Head of caudate nucleus (tissue), 42 donors: ENCODE data around the gene DHX8.
"Not testable (repeated sequence)": the region's sequence is repeated elsewhere in the genome, so short reads cannot be mapped to it uniquely, and the experiment has no call there.

Source experiments
- DNase-seq, 42 donors: peaks; one replicate each; pipeline versions ENCODE4 v3.0.0 to v3.0.0-alpha.2; 2020 to 2021; ENCODE audit warnings: mixed read lengths in 7 of 42
- intact Hi-C: fragments of 100-400 bp; cut with DNase I; formaldehyde crosslinking; loops from one replicate; pipeline ENCODE4 v1.15.0; 2022

Gene DHX8

DNA sequence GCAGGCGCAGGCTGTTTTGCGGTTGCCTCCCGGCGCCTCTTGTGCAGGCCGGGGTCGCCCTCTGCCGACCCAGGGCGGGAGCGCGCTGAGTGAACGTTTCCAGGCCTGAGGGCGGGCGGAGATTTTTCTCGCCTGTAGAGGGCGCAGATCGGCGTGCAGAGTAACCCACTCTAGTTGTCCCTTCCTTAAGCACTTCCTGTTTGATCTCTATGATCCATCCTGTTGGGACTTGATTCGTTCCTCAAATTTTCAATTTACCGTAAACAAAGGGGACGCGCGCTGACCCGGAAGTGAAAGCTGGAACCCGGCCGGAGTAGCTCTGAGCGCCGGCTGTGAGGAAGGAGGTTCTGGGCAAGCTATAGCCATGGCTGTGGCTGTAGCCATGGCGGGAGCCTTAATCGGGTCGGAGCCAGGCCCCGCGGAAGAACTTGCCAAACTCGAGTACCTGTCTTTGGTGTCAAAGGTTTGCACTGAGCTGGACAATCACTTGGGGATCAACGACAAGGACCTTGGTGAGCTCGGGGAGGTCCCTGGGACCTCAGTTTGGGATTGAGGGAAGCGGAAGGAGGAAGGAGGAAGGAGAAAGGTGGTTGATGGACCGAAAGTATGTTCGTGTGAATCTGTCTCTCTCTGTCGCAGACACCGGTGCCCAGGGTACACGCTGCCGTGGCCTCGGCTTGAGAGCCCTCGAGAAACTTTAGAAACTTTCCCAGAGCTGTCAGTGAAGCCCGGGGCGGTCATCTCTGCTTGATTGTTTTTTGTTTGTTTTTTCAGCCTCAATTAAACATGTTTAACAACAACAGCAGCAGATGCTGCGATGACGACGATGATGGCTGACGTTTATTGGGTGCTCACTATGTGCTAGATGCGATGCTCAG is at the start of gene DHX8:
DHX8 (plus strand) TSS at position 302 of the 878 bp plus-strand sequence; CDS start at position 365, 63 bp downstream.
- DNase-seq, result peak; percentile 93 to 99 (median 97)
- intact Hi-C loops, result loop anchor here (1.0 kb wide), 1 partner anchor 90 kb away; no protein-coding TSS in a partner anchor

DNA sequence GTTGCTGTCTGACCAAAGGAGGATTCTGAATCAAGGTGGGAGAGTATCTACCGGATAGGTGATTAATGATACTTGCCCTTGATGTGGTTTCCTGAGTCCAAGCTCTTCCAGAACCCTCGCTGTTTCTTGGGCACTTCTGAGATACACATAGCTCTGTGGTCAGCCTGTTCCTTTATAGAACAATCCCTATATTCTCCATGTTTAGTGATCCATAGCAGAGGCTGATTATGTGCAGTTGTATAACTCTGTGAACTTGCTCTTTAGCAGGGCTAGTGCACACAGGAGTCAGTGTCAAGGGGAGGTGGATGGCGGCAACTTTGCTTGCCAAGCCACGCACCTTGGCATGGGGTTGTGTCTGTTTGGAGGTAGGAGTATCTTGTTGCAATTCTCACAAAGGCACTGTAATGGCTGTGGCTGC is 48.9 kb upstream of the DHX8 start:
- intact Hi-C loops, result no loop called here
- DNase-seq, result no peak

DNA sequence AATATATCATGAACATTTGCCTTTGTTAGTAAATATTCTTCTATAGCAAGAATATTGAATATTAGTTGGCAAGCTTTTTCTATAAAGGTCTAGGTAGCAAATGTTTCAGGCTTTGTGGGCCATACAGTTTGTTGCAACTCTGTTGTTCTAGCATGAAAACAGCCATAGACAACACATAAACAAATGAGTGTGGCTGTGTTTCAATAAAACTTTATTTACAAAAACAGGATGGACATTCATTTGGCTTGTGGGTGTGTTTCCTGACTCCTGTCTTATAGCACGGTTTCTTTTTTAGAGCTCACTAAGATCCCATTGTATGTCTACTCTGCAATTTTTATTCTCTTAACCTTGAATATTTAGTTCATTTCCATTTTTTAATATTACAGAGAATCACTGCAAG is 46.0 kb upstream of the DHX8 start:
- DNase-seq, result no peak
- intact Hi-C loops, result no loop called here

DNA sequence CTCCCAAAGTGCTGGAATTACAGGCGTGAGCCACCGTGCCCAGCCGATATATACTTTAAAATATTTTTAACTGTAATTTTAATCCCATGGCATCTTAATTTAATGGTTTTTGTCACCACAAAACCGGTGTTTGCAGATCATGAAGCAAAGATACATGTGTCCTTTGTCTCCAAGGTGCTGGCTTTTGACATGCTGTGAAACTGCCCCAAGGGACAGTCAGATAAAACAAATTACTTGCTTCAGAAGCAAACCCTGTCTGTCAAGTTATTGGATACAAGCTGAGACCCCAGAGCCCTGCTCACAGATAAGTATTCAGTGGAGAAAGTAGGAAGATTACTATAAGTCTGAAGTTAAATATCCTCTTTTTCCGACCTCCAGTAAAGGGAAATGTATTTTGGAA is 45.1 kb upstream of the DHX8 start:
- intact Hi-C loops, result no loop called here
- DNase-seq, result no peak

DNA sequence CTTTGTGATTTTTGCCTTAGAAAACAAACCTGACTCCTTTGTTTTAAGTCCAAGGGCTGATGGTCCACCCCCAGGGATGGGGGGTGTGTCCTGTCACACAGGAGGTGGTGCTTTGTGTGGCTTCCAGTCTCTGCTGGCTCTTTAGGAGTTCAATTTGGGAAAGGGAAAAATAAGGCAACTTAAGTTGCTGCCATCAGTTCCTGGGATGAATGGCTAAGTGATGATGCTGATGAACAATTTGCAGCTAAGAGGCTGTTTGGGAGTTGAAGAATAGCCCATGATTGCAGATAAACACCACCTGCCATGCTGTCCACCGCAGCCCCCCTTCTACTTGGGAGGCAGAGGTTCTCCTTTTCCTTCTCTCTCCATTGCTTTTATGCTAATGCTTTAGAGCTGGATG is 44.7 kb upstream of the DHX8 start:
- no peak for DNase-seq
- intact Hi-C loops, result no loop called here

DNA sequence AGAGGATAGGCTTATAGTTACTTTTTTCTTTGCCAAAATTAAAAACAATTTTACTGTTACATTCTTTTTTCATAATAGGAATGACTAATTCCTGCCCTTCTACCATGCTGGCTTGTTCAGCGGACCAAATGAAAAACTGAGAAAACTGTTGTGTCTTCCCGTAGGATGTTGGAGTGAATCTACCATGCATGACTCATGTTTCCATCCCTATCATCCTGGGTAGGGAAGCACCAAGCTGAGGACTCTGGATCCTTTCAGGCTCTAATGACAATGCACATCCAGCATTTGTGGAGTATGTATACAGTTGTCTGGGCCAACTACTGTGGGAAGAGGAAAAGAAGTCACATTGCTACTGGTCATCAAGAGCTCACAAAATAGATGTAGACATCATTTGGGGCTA is 41.1 kb upstream of the DHX8 start:
- DNase-seq, result no peak
- intact Hi-C loops, result no loop called here

DNA sequence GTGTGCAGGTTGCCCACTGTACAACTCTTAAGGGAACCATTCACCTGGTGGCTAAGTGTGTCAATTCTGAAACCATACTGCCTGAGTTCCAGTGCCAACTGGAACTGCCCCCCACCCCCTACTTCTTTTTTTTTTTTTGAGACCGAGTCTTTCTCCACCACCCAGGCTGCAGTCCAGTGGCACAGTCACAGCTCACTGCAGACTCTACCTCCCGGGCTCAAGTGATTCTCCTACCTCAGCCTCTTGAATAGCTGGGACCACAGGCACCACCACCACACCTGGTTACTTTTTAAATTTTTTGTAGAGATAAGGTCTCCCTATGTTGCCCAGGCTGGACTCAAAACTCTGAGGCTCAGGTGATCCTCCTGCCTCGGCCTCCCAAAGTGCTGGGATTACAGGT is 40.4 kb upstream of the DHX8 start:
- intact Hi-C loops, result no loop called here
- no peak for DNase-seq

DNA sequence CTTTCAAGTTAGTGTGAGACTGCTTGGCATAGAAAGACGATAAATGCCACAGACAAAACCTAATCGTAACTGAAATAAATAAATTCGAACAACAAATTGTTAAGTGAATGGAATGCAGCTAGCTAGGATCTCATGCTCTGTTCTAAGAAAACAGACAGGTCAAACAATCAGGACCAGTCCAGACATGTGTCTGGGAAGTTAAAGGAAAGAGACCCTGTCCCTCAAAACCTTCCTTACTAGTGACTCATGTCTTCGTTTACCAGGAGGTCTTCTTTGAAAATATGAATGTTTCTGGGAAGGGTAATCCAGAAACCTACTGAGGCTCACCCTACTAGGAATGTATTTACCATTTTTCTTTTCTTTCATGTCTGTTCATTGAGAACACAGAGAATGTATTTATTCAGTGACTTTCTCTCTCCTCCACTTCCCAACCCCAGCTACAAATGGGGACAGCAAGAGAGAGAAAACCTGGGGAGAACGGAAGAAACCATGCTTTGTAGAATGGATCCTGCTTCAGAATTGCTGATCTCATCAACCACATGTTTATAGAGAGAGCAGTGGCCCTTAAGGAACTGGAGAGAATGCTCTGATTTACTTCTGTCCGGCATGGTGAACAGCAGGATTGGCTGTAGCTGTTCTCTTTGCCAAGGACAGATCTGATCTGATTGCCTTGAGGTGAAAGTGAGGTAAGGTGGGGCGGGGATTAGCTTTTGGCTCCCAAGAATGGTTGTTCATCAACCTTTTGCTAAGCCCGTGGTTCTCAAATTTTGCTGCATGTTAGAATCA is 39.4 kb upstream of the DHX8 start:
- no peak for DNase-seq

DNA sequence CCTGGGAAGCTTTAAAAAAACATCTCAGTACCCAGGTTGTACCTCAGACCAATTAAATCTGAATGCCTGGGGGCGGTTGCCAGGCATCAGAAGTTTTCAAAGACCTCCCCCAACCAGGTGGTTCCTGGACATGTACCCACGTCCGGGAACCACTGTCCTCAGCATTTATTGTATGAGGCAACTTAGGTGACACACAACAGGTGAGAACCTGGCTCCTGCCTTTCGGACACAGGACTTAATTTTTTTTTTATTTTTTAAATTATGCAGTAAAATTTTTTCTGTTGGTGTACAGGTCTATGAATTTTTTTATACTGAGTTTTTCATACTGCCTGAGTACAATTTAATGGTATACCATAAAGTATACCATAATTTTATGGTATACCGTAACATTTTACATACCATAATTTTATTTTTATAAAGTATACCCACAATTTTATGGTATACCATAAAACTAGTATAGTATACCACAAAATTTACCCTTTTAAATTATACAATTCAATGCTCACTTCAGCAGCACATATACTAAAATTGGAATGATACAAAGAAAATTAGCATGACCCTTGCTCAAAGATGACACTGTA is 38.7 kb upstream of the DHX8 start:
- no peak for DNase-seq
- intact Hi-C loops, result no loop called here

More for the DNA sequence above, 39.4 kb upstream of the DHX8 start:
- intact Hi-C loops, result no loop called here

DNA sequence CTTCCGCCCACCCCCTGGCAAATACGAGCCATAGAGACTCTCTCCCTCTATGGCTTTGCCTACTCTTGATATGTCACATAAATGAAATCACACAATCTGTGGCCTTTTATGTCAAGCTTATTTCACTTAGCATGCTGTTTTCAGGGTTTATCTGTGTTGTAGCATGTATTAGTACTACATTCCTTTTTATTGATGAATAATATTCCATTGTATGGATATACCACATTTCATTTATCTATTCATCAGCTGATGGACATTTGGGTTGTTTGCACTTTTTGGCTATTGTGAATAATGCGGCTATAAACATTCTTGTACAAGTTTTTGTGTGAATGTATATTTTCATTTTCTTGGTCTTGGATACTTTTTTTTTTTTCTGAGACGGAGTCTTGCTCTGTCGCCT is 37.0 kb upstream of the DHX8 start:
- intact Hi-C loops, result no loop called here
- no peak for DNase-seq

DNA sequence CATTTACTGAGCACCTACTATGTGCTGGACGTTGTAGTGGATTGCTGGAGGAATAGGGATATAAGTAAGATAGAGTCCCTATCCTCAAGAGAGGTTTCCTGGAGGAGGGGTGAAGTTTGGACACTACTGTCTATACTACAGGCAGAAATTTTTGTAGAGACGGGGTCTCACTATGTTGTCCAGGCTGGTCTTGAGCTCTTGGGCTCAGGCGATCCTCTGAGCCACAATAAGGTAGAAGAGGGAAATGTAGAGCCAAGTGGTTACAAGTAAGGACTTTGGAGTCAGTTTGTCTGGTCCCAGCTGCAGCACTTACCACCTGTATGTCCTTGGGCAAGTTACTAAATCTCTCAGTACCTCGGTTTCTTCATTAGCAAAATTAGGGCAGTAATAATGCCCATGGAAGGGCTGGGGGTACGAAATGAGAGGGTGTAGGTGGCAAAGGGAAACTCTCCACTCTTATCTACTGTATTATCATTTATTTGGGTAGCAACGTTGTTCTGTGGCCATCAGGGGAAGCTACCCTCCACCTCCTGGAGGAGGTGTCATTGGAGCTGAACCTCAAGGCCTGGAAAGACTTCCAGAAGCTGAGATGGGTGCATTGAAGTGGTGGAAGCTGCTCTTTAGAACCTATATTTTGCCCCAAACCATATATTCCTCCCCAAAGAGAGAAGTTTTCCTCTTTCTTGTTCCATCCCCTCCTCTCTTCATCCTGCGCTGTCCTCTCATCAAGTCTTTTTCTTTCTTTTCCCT is 34.9 kb upstream of the DHX8 start:
- DNase-seq, result no peak
- intact Hi-C loops, result no loop called here

DNA sequence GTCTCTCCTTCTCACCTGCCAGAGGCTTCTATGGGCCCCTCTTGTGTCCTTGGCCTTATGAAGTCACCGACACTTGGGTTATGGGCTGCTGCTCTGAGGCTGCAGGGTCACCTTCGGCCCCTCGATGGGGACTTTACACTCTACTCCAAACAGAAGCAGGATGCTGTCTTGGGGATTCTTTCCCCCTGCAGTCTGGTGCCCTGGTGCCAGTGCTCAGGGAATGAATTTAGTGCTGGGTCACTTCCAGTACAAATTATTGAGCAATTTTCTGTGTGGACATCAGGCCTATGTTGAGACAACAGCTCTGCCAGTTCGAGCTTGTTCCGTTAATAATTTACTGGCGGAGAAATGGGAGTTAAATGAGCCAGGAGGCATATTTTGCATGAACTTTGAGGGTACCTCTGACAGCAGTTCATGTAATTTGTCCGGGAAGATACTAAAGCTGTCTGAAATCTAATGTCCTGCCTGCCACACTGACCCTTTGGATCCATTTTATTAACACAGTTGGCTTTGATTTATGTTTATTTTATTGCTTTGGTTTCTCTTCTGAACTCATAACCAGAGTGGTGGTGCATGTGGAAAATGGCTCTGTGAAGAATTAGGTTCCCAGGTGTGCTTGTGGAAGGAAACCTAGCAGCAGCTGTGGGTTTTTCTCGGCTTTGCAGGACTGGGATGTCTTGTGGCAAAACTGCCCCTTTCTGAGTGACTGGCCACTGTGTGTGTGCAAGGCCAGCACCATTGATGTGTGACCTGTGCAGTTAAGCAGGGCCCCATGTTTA is 34.1 kb upstream of the DHX8 start:
- intact Hi-C loops, result no loop called here

DNA sequence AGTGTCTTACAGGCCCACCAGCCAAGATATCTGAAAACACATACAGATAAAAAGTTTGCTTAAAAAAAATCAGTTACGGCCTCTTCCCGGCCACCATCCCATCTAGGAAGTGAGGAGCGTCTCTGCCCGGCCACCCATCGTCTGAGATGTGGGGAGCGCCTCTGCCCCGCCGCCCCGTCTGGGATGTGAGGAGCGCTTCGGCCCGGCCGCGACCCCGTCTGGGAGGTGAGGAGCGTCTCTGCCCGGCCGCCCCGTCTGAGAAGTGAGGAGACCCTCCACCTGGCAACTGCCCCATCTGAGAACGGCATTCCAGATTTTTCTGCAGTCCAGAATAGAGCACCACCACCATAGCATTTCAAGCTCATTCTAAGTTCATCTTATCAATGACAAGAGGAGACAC is 33.0 kb upstream of the DHX8 start:
- intact Hi-C loops, DNase-seq: not testable (repeated sequence)

More for the DNA sequence above, 34.1 kb upstream of the DHX8 start:
- DNase-seq, result no peak

DNA sequence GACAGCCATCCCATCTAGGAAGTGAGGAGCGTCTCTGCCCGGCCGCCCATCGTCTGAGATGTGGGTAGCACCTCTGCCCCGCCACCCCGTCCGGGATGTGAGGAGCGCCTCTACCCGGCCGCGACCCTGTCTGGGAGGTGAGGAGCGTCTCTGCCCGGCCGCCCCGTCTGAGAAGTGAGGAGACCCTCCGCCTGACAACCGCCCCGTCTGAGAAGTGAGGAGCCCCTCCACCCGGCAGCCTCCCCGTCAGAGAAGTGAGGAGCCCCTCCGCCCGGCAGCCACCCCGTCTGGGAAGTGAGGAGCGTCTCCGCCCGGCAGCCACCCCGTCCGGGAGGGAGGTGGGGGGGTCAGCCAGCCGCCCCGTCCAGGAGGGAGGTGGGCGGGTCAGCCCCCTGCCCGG is 32.0 kb upstream of the DHX8 start:
- DNase-seq, intact Hi-C loops: not testable (repeated sequence)

DNA sequence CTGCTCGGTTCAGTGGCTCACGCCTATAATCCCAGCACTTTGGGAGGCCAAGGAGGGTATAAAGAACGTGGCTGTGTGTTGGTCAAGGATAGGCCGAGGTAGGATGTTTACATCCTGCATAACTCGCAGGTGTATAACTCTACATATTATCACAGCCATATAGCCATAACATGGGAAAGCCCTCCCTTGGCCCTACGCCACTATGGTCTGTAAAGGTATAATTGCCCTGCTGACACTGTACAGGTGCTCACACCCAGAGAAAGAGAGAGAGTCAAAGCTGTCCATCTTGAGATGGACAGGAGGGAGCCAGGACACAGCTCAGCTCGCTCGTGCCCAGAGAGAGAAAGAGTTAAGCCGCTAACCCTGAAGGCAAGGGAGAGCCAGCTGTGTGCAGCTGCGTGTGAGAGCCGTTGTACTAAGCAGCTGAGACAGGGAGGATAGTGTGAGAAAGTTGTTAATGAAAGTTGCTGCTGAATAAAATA is 30.4 kb upstream of the DHX8 start:
- DNase-seq, result no peak
- intact Hi-C loops, result no loop called here

DNA sequence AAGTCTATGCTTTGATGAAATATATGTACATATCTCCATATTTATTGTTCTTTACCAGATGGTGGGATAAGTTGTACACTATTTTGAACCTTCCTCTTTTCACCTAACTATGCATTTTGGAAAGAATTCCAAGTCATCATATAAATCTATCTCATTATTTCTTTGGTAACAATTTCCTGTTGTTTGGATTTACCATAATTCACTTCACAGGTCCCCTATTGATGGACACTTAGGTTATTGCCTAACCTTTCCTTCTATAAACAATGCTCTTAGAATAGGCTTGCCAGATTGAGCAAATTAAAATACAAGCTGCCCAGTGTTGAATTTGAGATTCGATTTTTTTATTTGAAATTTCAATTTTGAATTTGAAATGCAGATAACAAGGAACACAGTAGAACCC is 28.9 kb upstream of the DHX8 start:
- intact Hi-C loops, result no loop called here
- no peak for DNase-seq

DNA sequence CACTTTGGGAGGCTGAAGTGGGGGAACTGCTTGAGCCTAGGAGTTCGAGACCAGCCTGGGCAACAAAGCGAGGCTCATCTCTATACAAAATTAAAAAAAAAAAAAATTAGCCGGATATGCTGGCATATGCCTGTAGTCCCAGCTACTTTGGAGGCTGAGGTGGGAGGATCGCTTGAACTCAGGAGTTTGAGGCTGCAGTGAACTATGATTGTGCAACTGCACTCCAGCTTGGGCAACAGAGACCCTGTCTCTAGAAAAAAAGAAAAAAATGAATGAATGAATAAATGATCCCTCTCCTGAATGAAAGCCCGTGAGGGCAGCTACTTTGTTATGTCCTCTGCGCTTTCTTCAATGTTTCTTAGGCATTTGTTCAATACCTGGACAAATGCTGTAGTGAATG is 27.7 kb upstream of the DHX8 start:
- no peak for DNase-seq
- intact Hi-C loops, result no loop called here

DNA sequence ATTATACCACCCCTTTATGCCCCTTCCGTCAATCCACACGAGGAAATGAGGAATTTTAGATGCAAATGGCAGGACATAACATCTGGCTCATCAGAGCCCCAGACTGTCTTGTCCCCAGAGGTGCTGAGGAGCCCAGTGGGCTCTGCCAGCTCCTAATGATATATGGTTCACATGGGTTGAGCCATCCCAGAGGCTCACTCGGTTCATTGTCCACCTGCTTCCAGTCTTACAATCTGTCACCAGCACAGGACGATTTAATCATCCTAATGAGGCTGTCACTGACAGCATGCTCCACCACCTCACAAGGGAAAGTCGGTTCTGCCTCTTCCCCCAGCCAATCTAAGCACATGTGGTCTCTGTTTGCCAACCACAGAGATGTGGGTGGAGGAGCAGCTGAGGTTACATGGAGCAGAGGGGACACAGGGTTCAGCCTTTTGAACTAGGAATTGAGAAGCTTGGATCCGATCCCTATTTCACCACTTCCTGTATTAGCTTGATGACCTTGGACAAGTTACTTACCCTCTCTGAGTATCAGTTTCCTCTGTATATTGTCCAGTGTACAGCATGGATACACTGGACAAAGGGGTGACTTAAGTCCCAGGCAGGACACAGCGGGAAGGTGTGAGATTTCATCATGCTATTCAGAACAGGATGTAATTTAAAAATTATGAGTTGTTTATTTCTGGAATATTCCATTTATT is 27.0 kb upstream of the DHX8 start:
- no peak for DNase-seq
- intact Hi-C loops, result no loop called here
